Upper lobe of left lung (tissue), 4 donors: ENCODE data around the gene TOMM22.

Source experiments
- POLR2A ChIP-seq, 4 donors: fragments of 450-650 bp; IDR thresholded peaks; one replicate each; pipeline ENCODE4 v1.5.1; 2016 to 2017; ENCODE audit warnings: antibody characterized with exemption in 4 of 4, mild to moderate bottlenecking in 2 of 4
- TF ChIP-seq, protein P1 (sequence below), 6 experiments: fragments of 450-650 bp in 4 of 6; fragments of 200-600 bp in 2 of 6; sonication (generic) in 2 of 6; IDR thresholded peaks; one replicate each; pipeline ENCODE4 v1.5.1; 2016 to 2019; ENCODE audit warnings: antibody characterized with exemption in 6 of 6

DNA sequence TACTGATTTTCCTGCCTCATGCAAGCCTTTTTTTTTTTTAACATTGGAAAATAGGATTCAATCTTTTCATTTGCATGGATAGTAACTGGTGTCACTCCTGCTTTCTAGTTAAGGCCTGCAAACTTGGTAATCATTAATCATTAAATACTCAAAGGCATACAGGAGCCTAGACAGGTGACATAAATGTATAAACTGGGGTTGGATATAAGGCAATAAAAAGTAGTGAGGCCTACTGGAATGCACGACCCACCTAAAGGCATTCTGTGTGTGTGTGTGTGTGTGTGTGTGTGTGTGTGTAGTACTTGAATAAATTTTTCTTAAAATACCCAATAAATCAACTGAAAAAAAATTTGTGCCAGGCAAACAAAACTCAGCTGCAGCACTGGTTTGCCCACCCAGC lies 7.9 kb downstream of the TOMM22 start:
- TF ChIP-seq, protein P1, sequence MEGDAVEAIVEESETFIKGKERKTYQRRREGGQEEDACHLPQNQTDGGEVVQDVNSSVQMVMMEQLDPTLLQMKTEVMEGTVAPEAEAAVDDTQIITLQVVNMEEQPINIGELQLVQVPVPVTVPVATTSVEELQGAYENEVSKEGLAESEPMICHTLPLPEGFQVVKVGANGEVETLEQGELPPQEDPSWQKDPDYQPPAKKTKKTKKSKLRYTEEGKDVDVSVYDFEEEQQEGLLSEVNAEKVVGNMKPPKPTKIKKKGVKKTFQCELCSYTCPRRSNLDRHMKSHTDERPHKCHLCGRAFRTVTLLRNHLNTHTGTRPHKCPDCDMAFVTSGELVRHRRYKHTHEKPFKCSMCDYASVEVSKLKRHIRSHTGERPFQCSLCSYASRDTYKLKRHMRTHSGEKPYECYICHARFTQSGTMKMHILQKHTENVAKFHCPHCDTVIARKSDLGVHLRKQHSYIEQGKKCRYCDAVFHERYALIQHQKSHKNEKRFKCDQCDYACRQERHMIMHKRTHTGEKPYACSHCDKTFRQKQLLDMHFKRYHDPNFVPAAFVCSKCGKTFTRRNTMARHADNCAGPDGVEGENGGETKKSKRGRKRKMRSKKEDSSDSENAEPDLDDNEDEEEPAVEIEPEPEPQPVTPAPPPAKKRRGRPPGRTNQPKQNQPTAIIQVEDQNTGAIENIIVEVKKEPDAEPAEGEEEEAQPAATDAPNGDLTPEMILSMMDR (IDR thresholded peaks at IDR 0.05), result no peak
- no peak for TF ChIP-seq POLR2A (IDR thresholded peaks at IDR 0.05)
